Esophagus muscularis mucosa (tissue), 3 donors: ENCODE data around the gene EPHB3.

ENCODE experiments used
- POLR2A ChIP-seq: fragments of 450-650 bp; IDR thresholded peaks from one replicate; pipeline ENCODE4 v1.6.1; 2017; ENCODE audit warnings: antibody characterized with exemption, moderate library complexity, mild to moderate bottlenecking, low read depth
- POLR2AphosphoS5 ChIP-seq, 2 donors: sonication (generic); formaldehyde crosslinking; IDR thresholded peaks; one replicate each; pipeline ENCODE4 v1.6.1; 2017; ENCODE audit warnings: antibody characterized with exemption in 2 of 2
- TF ChIP-seq, protein P1 (sequence below), 3 experiments: fragments of 200-600 bp in 2 of 3; fragments of 450-650 bp in 1 of 3; sonication (generic) in 2 of 3; IDR thresholded peaks; one replicate each; pipeline ENCODE4 v1.5.1; 2017 to 2019; ENCODE audit warnings: antibody characterized with exemption in 3 of 3, mild to moderate bottlenecking in 2 of 3, moderate library complexity in 1 of 3

DNA sequence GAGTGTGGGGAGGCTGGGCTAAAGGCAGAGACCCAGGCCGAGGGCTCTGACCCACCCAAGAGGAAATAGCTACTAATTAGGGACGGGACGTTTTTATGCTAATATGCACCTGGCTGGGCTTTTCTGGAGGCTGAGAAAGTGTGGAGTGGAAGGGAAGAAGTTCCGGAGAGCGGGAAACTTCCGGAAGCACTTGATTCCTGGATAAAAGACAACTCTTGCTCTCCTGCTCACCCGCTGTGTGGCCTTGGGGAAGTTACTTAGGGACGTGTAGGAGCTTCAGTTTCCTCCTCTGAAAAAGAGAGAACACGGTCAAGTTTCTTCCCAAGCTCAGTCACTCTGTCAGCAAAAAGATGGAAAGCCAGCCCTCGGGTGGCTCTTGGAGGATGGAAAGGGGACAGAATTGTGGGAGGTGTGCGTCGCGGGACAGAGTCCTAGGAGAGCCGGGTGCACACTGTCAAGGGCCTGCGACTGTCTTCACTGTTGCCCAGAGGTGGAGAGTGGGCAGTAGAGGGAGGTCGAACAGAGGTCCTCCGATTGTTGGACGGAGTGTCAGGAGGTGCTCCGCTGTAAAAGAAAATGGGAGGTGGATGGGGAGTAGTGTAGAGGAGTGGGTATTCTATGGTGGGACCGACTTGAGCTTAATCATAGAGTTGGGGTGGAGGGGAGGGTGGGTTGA is 43.2 kb downstream of the EPHB3 start:
- TF ChIP-seq, protein P1, sequence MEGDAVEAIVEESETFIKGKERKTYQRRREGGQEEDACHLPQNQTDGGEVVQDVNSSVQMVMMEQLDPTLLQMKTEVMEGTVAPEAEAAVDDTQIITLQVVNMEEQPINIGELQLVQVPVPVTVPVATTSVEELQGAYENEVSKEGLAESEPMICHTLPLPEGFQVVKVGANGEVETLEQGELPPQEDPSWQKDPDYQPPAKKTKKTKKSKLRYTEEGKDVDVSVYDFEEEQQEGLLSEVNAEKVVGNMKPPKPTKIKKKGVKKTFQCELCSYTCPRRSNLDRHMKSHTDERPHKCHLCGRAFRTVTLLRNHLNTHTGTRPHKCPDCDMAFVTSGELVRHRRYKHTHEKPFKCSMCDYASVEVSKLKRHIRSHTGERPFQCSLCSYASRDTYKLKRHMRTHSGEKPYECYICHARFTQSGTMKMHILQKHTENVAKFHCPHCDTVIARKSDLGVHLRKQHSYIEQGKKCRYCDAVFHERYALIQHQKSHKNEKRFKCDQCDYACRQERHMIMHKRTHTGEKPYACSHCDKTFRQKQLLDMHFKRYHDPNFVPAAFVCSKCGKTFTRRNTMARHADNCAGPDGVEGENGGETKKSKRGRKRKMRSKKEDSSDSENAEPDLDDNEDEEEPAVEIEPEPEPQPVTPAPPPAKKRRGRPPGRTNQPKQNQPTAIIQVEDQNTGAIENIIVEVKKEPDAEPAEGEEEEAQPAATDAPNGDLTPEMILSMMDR (IDR thresholded peaks at IDR 0.05): no peak
- no peak for TF ChIP-seq POLR2A
- no peak for TF ChIP-seq POLR2AphosphoS5 (IDR thresholded peaks at IDR 0.05)
